GM12873 (cell line): ENCODE measurements around the gene FBXL13.

Experiments
- TF ChIP-seq, protein P1 (sequence below): IDR thresholded peaks from 2 replicates; pipeline ENCODE4 v1.5.1; 2012; ENCODE audit warnings: low read depth, mild to moderate bottlenecking, moderate library complexity, low read length, control low read depth; ENCODE audit not compliant: insufficient read depth; ENCODE audit errors: missing control alignments

Gene FBXL13

DNA sequence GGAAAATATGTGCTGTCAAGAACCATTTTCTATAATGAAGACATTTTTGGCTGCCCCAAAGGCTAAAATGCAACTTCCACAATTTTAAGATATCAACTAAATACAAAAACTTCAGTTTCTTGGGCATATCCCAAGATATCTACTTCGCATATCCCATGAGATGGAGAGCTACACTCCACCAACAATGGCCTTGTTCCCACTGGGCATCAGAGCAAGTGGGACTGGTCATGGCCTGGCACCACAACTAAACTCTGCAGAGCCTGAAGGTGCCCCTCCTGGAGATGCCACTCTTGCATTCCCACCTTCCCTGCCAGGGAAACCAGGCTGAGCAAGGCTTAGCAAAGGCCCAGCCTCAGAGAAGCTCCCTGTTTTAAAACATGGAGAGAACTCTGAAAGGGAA, 237.6 kb downstream of the FBXL13 start:
- TF ChIP-seq, protein P1, sequence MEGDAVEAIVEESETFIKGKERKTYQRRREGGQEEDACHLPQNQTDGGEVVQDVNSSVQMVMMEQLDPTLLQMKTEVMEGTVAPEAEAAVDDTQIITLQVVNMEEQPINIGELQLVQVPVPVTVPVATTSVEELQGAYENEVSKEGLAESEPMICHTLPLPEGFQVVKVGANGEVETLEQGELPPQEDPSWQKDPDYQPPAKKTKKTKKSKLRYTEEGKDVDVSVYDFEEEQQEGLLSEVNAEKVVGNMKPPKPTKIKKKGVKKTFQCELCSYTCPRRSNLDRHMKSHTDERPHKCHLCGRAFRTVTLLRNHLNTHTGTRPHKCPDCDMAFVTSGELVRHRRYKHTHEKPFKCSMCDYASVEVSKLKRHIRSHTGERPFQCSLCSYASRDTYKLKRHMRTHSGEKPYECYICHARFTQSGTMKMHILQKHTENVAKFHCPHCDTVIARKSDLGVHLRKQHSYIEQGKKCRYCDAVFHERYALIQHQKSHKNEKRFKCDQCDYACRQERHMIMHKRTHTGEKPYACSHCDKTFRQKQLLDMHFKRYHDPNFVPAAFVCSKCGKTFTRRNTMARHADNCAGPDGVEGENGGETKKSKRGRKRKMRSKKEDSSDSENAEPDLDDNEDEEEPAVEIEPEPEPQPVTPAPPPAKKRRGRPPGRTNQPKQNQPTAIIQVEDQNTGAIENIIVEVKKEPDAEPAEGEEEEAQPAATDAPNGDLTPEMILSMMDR: no peak

DNA sequence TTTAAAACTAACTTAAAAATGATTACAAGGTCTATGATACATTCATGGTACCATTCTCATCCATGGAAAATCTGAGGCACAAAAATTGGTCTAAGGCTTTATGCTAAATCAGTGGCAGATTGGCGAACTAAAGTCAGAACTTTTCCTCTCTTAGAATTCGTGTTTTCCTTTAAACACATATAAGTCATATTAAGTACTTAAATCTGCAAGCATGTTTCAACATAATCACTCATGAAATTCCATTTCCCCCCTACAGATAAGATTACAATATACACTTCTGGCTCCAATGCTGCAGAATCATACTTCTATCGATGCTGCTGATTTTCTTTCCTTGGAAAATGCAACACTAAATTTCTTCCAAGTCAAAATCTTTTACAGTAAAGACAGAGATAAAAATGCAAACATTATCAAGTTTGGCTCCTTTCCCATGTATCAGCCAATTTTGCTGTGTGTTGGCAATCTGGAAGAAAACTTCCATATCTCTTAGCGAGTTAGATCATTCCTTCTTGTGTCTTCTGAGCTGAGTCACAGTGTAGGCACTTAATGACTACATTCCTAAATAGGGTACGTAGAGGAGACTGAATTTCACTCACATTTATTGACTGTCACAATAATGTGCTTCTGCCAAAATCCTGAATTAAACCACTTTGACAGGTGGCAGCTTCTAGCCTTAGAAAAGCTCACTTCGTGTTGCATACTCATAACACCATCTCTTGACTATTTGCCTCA, 238.2 kb downstream of the FBXL13 start:
- TF ChIP-seq, protein P1: no peak

DNA sequence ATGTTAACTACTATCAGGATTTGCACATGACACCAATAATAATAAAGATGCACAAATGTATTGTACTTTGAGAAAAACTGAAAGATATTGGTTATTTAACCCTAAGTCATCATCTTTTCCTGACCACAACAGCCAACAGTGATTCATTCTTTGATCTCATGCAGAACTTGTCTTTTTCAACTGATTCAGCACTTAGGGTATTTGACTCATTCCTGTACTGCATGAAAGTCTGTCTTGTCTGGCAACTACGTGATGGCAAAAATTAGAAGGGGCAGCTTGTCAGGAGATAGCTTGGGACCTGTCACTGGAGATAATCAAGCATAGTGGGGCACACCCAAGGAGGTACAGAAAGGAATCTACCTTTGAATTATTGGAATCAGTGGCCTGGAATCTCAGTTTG, 239.6 kb downstream of the FBXL13 start:
- TF ChIP-seq, protein P1: no peak

DNA sequence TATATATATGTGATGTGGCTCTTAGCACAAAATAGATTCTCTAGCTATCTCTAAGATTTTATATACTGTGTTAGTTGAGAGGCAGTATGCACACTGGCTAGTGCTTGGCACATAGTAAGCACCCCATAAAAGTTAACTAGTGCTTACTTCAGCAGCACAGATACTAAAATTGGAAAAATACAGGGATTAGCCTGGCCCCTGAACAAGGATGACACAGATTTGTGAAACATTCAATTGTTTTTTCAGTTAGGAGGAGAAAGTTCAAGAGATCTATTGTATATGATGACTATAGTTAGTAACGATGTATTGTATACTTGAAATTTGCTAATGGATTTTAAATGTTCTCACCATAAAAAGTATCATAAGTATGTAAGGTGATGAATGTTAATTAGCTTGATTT, 240.1 kb downstream of the FBXL13 start:
- TF ChIP-seq, protein P1: no peak

DNA sequence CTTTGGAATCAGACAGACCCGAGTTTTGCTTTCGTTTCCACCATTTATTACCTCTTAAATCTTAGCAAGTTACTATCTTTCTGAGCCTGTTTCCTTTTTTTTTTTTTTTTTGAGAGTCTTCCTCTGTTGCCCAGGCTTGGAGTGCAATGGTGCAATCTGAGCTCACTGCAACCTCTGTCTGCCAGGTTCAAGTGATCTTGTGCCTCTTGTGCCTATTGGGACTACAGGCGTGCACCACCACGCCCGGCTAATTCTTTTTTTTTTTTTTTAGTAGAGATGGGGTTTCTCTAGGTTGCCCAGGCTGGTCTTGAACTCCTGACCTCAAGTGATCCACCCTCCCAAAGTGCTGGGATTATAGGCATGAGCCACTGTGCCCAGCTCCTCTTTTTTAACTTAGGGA, 241.3 kb downstream of the FBXL13 start:
- TF ChIP-seq, protein P1: no peak

DNA sequence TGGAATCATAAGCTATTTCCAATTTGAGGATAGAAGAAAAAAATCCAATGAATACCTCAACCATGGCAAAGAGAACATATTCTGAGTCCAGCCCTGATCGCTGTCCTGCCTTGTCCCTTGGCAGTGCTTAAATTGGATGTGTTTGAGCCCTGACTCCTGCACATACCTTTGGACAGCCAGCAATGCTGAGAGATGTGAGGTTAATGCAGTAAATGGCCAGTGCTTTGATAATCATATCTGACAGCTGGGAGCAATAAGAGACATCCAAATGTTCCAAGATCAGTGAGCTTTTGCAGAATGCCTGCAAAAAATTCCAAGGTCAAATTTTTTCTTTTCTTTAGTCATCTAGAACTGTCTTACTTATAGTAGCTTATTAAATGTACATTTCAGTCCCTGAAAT, 241.9 kb downstream of the FBXL13 start:
- TF ChIP-seq, protein P1: no peak

DNA sequence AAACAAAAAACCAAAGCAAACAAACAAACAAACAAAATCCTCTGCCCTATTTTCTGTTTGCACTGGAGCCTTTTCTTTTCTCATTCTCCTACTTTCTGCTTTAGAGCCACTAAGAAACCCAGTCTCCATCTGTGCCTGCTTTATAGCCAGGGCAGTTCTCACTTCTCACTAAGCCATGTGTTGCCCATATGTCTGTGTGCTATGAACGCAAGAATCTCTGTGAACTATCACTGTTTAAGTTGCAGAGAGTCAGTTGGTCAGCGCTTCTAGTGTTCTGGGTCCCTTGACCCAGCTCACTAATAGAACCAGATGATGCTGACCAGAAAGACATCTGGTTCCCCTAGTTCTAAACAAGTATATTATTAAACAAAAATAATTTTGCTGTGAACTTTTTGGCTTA, 244.4 kb downstream of the FBXL13 start:
- TF ChIP-seq, protein P1: no peak
